Gastrocnemius medialis (tissue), 4 donors: ENCODE results near the gene PTER. TPM values are rescaled to one million over a fixed set of nuclear protein-coding genes. Genes with fewer than 3 reads are reported as not detected.
A peak's percentile ranks its signal among the peaks of the same experiment; 100 is the strongest.

Experiments used
- ATAC-seq, 2 donors: fragments of 150-250 bp; one replicate each; pipeline ENCODE4 v1.9.1; 2016
- DNase-seq, 2 donors: peaks; one replicate each; pipeline ENCODE4 v3.0.0-alpha.2; 2019
- H3K27ac ChIP-seq, 4 donors: fragments of 200-600 bp; sonication (generic); 1 replicate in 1 of 4; 2 replicates in 3 of 4; pipeline ENCODE4 v1.5.1; 2016 to 2018; ENCODE audit warnings: mild to moderate bottlenecking in 2 of 4, moderate library complexity in 1 of 4
- H3K27me3 ChIP-seq, 3 donors: fragments of 200-600 bp; sonication (generic) in 2 of 3; 1 replicate in 1 of 3; 2 replicates in 2 of 3; pipeline versions ENCODE4 v1.5.1 to v1.6.0; 2016 to 2019; ENCODE audit warnings: mild to moderate bottlenecking in 1 of 3, moderate library complexity in 1 of 3
- H3K36me3 ChIP-seq, 2 donors: fragments of 200-600 bp; sonication (generic) in 1 of 2; one replicate each; pipeline ENCODE4 v1.5.1; 2017 to 2018
- H3K4me1 ChIP-seq, 2 donors: fragments of 200-600 bp; sonication (generic) in 1 of 2; one replicate each; pipeline ENCODE4 v1.5.1; 2016 to 2017; ENCODE audit warnings: mild to moderate bottlenecking in 2 of 2
- H3K4me3 ChIP-seq, 4 donors: fragments of 200-600 bp; sonication (generic) in 3 of 4; 1 replicate in 1 of 4; 2 replicates in 3 of 4; pipeline ENCODE4 v1.5.1; 2016 to 2019; ENCODE audit warnings: mild to moderate bottlenecking in 2 of 4
- H3K9me3 ChIP-seq, 3 donors: fragments of 200-600 bp; sonication (generic) in 2 of 3; 1 replicate in 1 of 3; 2 replicates in 2 of 3; pipeline ENCODE4 v1.5.1; 2016 to 2019
- POLR2A ChIP-seq, 2 donors: fragments of 450-650 bp; IDR thresholded peaks; one replicate each; pipeline ENCODE4 v1.6.1; 2017; ENCODE audit warnings: antibody characterized with exemption in 2 of 2, mild to moderate bottlenecking in 2 of 2, moderate library complexity in 2 of 2
- in situ Hi-C, 4 donors: fragments of 200-750 bp; cut with MboI; loops; one replicate each; pipeline versions ENCODE4 v1.15.0 to v1.8.0; 2017; ENCODE audit warnings: low sequenced_read_pairs in 4 of 4
- intact Hi-C: fragments of 100-400 bp; cut with DNase I; formaldehyde crosslinking; loops from one replicate; pipeline ENCODE4 v1.15.1; 2023; ENCODE audit warnings: low total_unique reads
- total RNA-seq, 4 donors: library from RNA; depleted of rRNA; stranded (reverse); fragments of >200 nt; gene quantifications; one replicate each; pipeline versions ENCODE4 v1.1.0 to v1.2.3, GENCODE V29; 2016
- TF ChIP-seq, protein P1 (sequence below), 5 experiments: fragments of 450-650 bp in 3 of 5; fragments of 200-600 bp in 2 of 5; sonication (generic) in 2 of 5; IDR thresholded peaks in 4 of 5; conservative IDR thresholded peaks in 1 of 5; 1 replicate in 4 of 5; 2 replicates in 1 of 5; pipeline ENCODE4 v1.5.1; 2016 to 2019; ENCODE audit warnings: antibody characterized with exemption in 5 of 5, mild to moderate bottlenecking in 3 of 5, moderate library complexity in 3 of 5

PTER gene
- total RNA-seq, 4 donors from 2014 or later = 6.5 to 10.4 (median 8.5) TPM

DNA sequence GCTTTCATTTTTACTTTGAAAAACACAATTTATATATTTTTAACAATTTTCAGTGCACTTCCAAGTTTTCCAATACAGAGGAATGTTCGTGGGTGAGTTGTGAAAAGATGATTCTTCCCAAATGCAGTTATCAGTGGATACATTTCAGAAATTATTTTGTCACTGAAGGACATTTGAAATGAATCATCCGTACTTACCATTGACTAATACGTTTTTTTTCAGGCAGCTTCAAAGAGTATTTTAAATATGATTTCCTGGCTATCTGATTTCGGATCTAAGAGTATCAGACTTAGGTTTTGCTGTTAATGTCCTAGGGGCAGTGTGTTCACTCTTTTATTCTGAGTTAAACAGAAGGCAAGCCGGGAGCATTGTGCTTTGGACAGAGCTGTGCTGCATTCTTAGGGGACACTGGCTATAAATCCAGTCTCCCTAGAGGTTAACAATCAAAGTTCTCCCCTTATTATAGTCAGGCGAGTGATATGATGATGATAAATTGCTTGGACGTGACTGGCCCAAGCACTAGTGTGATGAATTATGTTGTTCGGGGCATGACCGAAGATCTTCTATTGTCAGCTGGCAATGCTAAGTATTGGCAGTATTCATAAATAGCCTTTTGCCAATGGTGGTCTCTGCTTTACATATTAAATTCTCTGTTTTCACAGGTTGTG is 4.5 kb downstream of the PTER start:
- TF ChIP-seq POLR2A (IDR thresholded peaks at IDR 0.05) = no peak
- TF ChIP-seq, protein P1, sequence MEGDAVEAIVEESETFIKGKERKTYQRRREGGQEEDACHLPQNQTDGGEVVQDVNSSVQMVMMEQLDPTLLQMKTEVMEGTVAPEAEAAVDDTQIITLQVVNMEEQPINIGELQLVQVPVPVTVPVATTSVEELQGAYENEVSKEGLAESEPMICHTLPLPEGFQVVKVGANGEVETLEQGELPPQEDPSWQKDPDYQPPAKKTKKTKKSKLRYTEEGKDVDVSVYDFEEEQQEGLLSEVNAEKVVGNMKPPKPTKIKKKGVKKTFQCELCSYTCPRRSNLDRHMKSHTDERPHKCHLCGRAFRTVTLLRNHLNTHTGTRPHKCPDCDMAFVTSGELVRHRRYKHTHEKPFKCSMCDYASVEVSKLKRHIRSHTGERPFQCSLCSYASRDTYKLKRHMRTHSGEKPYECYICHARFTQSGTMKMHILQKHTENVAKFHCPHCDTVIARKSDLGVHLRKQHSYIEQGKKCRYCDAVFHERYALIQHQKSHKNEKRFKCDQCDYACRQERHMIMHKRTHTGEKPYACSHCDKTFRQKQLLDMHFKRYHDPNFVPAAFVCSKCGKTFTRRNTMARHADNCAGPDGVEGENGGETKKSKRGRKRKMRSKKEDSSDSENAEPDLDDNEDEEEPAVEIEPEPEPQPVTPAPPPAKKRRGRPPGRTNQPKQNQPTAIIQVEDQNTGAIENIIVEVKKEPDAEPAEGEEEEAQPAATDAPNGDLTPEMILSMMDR (IDR thresholded peaks at IDR 0.05 in 4 of 5, conservative IDR thresholded peaks at IDR 0.05 in 1 of 5) = no peak
- DNase-seq (no peak), ATAC-seq (no peak)
- Histone ChIP-seq H3K4me1 (peaks cover 36 to 39% of the 10 kb centered on the region in 2 donors), H3K36me3 (no peaks in the 10 kb centered on the region), H3K27ac (peak overlapping the region in 1 of 4 donors; percentile 27), H3K9me3 (no peaks in the 10 kb centered on the region), H3K4me3 (no peak overlapping the region), H3K27me3 (no peaks in the 10 kb centered on the region)
- in situ Hi-C loops = loop anchor here in 1 of 4 donors (25.0 kb wide), 1 partner anchor 371 kb away; the partner anchor contains the start of gene RSU1
- intact Hi-C loops = no loop called here

DNA sequence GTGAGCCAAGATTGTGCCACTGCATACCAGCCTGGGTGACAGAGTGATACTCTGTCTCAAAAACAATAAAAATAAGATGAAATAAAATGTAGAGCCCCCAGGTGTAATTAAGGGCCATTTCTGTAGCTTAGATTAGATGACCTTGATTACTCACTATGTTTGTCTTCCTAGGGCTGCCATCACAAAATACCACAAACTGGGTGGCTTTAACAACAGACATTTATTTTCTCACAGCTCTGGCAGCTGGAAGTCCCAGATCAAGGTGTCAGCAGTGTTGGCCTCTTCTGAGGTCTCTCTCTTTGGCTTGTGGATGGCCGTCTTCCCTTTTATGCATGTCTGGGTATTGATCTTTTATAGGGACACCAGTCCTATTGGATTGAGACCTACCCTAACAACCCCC is 6.1 kb downstream of the PTER start:
- in situ Hi-C loops = loop anchor here in 1 of 4 donors (25.0 kb wide), 1 partner anchor 369 kb away; the partner anchor contains the start of gene RSU1
- H3K27ac ChIP-seq = no peak overlapping the region
- intact Hi-C loops = no loop called here
- no peaks in the 10 kb centered on the region for H3K9me3 ChIP-seq
- TF ChIP-seq, protein P1 (IDR thresholded peaks at IDR 0.05 in 4 of 5, conservative IDR thresholded peaks at IDR 0.05 in 1 of 5) = no peak
- no peak for TF ChIP-seq POLR2A (IDR thresholded peaks at IDR 0.05)
- peaks cover 27% of the 10 kb centered on the region in 2 donors for H3K4me1 ChIP-seq
- H3K27me3 ChIP-seq = no peaks in the 10 kb centered on the region
- no peak for DNase-seq
- ATAC-seq = no peak
- no peak overlapping the region for H3K4me3 ChIP-seq
- no peaks in the 10 kb centered on the region for H3K36me3 ChIP-seq

DNA sequence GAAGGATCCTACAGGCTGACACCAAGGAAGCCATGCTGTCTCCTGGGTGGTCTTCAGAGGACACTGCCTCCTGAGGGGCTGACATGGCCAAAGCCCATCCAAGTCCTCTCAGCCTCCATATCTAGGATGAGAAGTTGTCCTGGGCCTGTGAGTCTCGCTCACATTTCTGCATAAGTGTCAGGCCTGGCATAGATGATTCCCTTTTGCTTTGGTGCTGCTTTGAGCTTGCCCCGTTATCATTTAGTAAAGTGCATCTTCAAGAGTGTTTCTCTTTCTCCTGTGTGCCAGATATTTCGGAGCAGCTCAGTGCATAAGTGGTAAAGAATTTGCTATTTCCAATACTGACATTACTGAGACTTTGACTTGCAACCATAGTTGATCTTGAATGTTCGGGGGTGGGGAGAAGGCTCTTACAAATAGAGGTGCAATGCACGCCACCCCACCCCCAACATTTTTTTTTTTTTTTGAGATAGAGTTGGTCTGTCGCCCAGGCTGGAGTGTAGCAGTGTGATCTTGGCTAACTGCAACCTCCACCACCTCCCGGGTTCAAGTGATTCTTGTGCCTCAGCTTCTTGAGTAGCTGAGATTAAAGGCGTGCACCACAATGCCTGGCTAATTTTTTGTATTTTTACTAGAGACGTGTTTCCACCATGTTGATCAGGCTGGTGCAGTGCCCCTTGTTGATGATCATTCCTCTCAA is 9.1 kb downstream of the PTER start:
- DNase-seq = no peak
- no peak for TF ChIP-seq POLR2A (IDR thresholded peaks at IDR 0.05)
- TF ChIP-seq, protein P1 (IDR thresholded peaks at IDR 0.05 in 4 of 5, conservative IDR thresholded peaks at IDR 0.05 in 1 of 5) = no peak
- H3K36me3 ChIP-seq = no peaks in the 10 kb centered on the region
- no peaks in the 10 kb centered on the region for H3K27me3 ChIP-seq
- intact Hi-C loops (no loop called here), in situ Hi-C loops (loop anchor here in 1 of 4 donors (25.0 kb wide), 1 partner anchor 366 kb away; the partner anchor contains the start of gene RSU1)
- H3K9me3 ChIP-seq = no peaks in the 10 kb centered on the region
- no peak for ATAC-seq
- H3K4me1 ChIP-seq = peaks cover 7% of the 10 kb centered on the region in 2 donors
- H3K4me3 ChIP-seq = no peak overlapping the region
- no peak overlapping the region for H3K27ac ChIP-seq

DNA sequence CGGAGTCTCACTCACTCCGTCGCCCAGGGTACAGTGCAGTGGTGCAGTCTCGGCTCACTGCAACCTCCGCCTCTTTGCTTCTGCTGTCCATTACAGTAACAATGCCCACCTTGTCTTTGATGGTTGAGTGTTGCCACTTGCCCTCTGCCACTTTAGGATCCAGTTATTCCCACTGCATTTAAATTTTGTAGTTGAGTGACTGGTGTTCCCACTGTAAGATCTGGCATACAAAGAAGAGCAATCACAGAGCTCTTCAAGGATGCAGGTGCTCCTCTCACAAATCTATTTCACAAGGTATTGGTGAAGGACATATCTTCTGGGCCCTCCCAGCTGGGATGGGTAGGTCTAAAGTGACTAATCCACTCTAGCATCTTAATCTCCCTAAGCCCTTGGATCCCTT is 12.6 kb downstream of the PTER start:
- TF ChIP-seq, protein P1 (IDR thresholded peaks at IDR 0.05 in 4 of 5, conservative IDR thresholded peaks at IDR 0.05 in 1 of 5) = no peak
- no peak for TF ChIP-seq POLR2A (IDR thresholded peaks at IDR 0.05)
- Histone ChIP-seq H3K4me1 (no peaks in the 10 kb centered on the region), H3K9me3 (no peaks in the 10 kb centered on the region), H3K4me3 (no peak overlapping the region), H3K36me3 (no peaks in the 10 kb centered on the region), H3K27me3 (no peaks in the 10 kb centered on the region), H3K27ac (no peak overlapping the region)
- DNase-seq (no peak), ATAC-seq (no peak)
- intact Hi-C loops (no loop called here), in situ Hi-C loops (loop anchor here in 1 of 4 donors (25.0 kb wide), 1 partner anchor 363 kb away; the partner anchor contains the start of gene RSU1)
